ENCODE measurements around the gene DEF6. TPM values are rescaled to one million over a fixed set of nuclear protein-coding genes. Genes with fewer than 3 reads are reported as not detected.

Gene DEF6
- total RNA-seq, 1 donor from 2014 or later = 20.1 TPM

- Histone ChIP-seq H3K9me3 (no peaks in the 10 kb centered on the region), H3K27ac (no peak overlapping the region), H3K4me3 (no peak overlapping the region), H3K27me3 (no peaks in the 10 kb centered on the region), H3K4me1 (no peaks in the 10 kb centered on the region), H3K36me3 (peaks cover 43 to 64% of the 10 kb centered on the region in 2 donors)
- no peak for DNase-seq (ENCODE audit: low spot score in 2 of 2)
- intact Hi-C loops (cut with DNase I) = no loop called here
- no peak for TF ChIP-seq CTCF (IDR thresholded peaks at IDR 0.05)
Measured at GRCh38 chr6:35282472-35282871, 15.1 kb upstream of the DEF6 start.

- Histone ChIP-seq H3K27me3 (no peaks in the 10 kb centered on the region), H3K4me1 (no peaks in the 10 kb centered on the region), H3K27ac (no peak overlapping the region), H3K36me3 (peaks cover 50 to 72% of the 10 kb centered on the region in 2 donors), H3K9me3 (no peaks in the 10 kb centered on the region), H3K4me3 (no peak overlapping the region)
- DNase-seq (ENCODE audit: low spot score in 2 of 2) = no peak
- intact Hi-C loops (cut with DNase I) = no loop called here
- TF ChIP-seq CTCF (IDR thresholded peaks at IDR 0.05) = no peak
Measured at GRCh38 chr6:35283361-35283760, 14.3 kb upstream of the DEF6 start.

GRCh38 chr6:35287671-35288396 is 9.8 kb upstream of the DEF6 start:
- intact Hi-C loops (cut with DNase I) = no loop called here
- peaks cover 82 to 97% of the 10 kb centered on the region in 2 donors for H3K36me3 ChIP-seq
- no peaks in the 10 kb centered on the region for H3K9me3 ChIP-seq
- no peak overlapping the region for H3K27ac ChIP-seq
- no peak overlapping the region for H3K4me3 ChIP-seq
- no peaks in the 10 kb centered on the region for H3K27me3 ChIP-seq
- no peak for TF ChIP-seq CTCF (IDR thresholded peaks at IDR 0.05)
- H3K4me1 ChIP-seq = no peaks in the 10 kb centered on the region
- no peak for DNase-seq (ENCODE audit: low spot score in 2 of 2)

- Histone ChIP-seq H3K36me3 (peaks cover 88 to 98% of the 10 kb centered on the region in 2 donors), H3K4me1 (no peaks in the 10 kb centered on the region), H3K27ac (no peak overlapping the region), H3K9me3 (no peaks in the 10 kb centered on the region), H3K27me3 (no peaks in the 10 kb centered on the region), H3K4me3 (no peak overlapping the region)
- intact Hi-C loops (cut with DNase I) = no loop called here
- no peak for DNase-seq (ENCODE audit: low spot score in 2 of 2)
- no peak for TF ChIP-seq CTCF (IDR thresholded peaks at IDR 0.05)
Measured at GRCh38 chr6:35288834-35289233, 8.8 kb upstream of the DEF6 start.

- Histone ChIP-seq H3K27ac (no peak overlapping the region), H3K9me3 (no peaks in the 10 kb centered on the region), H3K4me3 (no peak overlapping the region), H3K36me3 (peaks cover 75 to 86% of the 10 kb centered on the region in 2 donors), H3K4me1 (no peaks in the 10 kb centered on the region), H3K27me3 (no peaks in the 10 kb centered on the region)
- no peak for DNase-seq (ENCODE audit: low spot score in 2 of 2)
- intact Hi-C loops (cut with DNase I) = loop anchor here (5.0 kb wide), 1 partner anchor 36 kb away; no protein-coding TSS in a partner anchor
- TF ChIP-seq CTCF (IDR thresholded peaks at IDR 0.05) = no peak
Measured at GRCh38 chr6:35291491-35291890, 6.1 kb upstream of the DEF6 start.
